Measurements from ENCODE around the gene GRIK4. TPM values are rescaled to one million over a fixed set of nuclear protein-coding genes. Genes with fewer than 3 reads are reported as not detected.

GRIK4 gene
- total RNA-seq, 2 donors from 2014 or later: not detected

- H3K27ac Mint-ChIP-seq: no peak overlapping the region
- no peak overlapping the region for H3K4me3 Mint-ChIP-seq
- peaks cover 4% of the 10 kb centered on the region for H3K4me1 Mint-ChIP-seq
- H3K9me3 Mint-ChIP-seq: no peaks in the 10 kb centered on the region
- peaks cover 25% of the 10 kb centered on the region for H3K27me3 Mint-ChIP-seq
- ATAC-seq (replicated peaks): no peak
- H3K36me3 Mint-ChIP-seq (ENCODE audit: low read depth): no peaks in the 10 kb centered on the region
Measured at GRCh38 chr11:120827198-120827597, 315.6 kb downstream of the GRIK4 start.

- Mint-ChIP-seq H3K9me3 (no peaks in the 10 kb centered on the region), H3K27ac (no peak overlapping the region), H3K36me3 (ENCODE audit: low read depth) (no peaks in the 10 kb centered on the region), H3K4me1 (peaks cover 4% of the 10 kb centered on the region), H3K4me3 (no peak overlapping the region), H3K27me3 (peaks cover 25% of the 10 kb centered on the region)
- ATAC-seq (replicated peaks): no peak
Measured at GRCh38 chr11:120827820-120828219, 316.3 kb downstream of the GRIK4 start.

- Mint-ChIP-seq H3K4me3 (no peak overlapping the region), H3K27ac (no peak overlapping the region), H3K9me3 (no peaks in the 10 kb centered on the region), H3K4me1 (peaks cover 4% of the 10 kb centered on the region), H3K36me3 (ENCODE audit: low read depth) (no peaks in the 10 kb centered on the region), H3K27me3 (peaks cover 29% of the 10 kb centered on the region)
- ATAC-seq (replicated peaks): no peak
Measured at GRCh38 chr11:120828847-120829246, 317.3 kb downstream of the GRIK4 start.

- Mint-ChIP-seq H3K4me1 (peaks cover 4% of the 10 kb centered on the region), H3K9me3 (no peaks in the 10 kb centered on the region), H3K27ac (no peak overlapping the region), H3K27me3 (peaks cover 28% of the 10 kb centered on the region), H3K36me3 (ENCODE audit: low read depth) (no peaks in the 10 kb centered on the region), H3K4me3 (no peak overlapping the region)
- ATAC-seq (replicated peaks): no peak
Measured at GRCh38 chr11:120830085-120830620, 318.6 kb downstream of the GRIK4 start.

GRCh38 chr11:120832481-120833238, 321.1 kb downstream of the GRIK4 start:
- H3K27ac Mint-ChIP-seq: no peak overlapping the region
- ATAC-seq (replicated peaks): no peak
- H3K36me3 Mint-ChIP-seq (ENCODE audit: low read depth): no peaks in the 10 kb centered on the region
- H3K27me3 Mint-ChIP-seq: peaks cover 32% of the 10 kb centered on the region
- H3K4me1 Mint-ChIP-seq: peaks cover 12% of the 10 kb centered on the region
- no peaks in the 10 kb centered on the region for H3K9me3 Mint-ChIP-seq
- no peak overlapping the region for H3K4me3 Mint-ChIP-seq

GRCh38 chr11:120834686-120835210, 323.2 kb downstream of the GRIK4 start:
- Mint-ChIP-seq H3K27me3 (peaks cover 22% of the 10 kb centered on the region), H3K27ac (no peak overlapping the region), H3K4me3 (no peak overlapping the region), H3K36me3 (ENCODE audit: low read depth) (no peaks in the 10 kb centered on the region), H3K9me3 (no peaks in the 10 kb centered on the region), H3K4me1 (peaks cover 8% of the 10 kb centered on the region)
- ATAC-seq (replicated peaks): no peak

GRCh38 chr11:120835601-120836228, 324.2 kb downstream of the GRIK4 start:
- peaks cover 8% of the 10 kb centered on the region for H3K4me1 Mint-ChIP-seq
- H3K36me3 Mint-ChIP-seq (ENCODE audit: low read depth): no peaks in the 10 kb centered on the region
- H3K9me3 Mint-ChIP-seq: no peaks in the 10 kb centered on the region
- H3K27me3 Mint-ChIP-seq: peaks cover 18% of the 10 kb centered on the region
- peak; percentile 93 for ATAC-seq (replicated peaks)
- H3K27ac Mint-ChIP-seq: peak overlapping the region; percentile 42
- no peak overlapping the region for H3K4me3 Mint-ChIP-seq

GRCh38 chr11:120837696-120838095, 326.1 kb downstream of the GRIK4 start:
- H3K36me3 Mint-ChIP-seq (ENCODE audit: low read depth): no peaks in the 10 kb centered on the region
- H3K9me3 Mint-ChIP-seq: no peaks in the 10 kb centered on the region
- H3K27ac Mint-ChIP-seq: no peak overlapping the region
- H3K27me3 Mint-ChIP-seq: peaks cover 20% of the 10 kb centered on the region
- ATAC-seq (replicated peaks): no peak
- H3K4me1 Mint-ChIP-seq: peaks cover 8% of the 10 kb centered on the region
- H3K4me3 Mint-ChIP-seq: no peak overlapping the region

GRCh38 chr11:120839201-120839600, 327.7 kb downstream of the GRIK4 start:
- Mint-ChIP-seq H3K27me3 (peaks cover 16% of the 10 kb centered on the region), H3K36me3 (ENCODE audit: low read depth) (no peaks in the 10 kb centered on the region), H3K9me3 (no peaks in the 10 kb centered on the region), H3K27ac (no peak overlapping the region), H3K4me3 (no peak overlapping the region), H3K4me1 (peaks cover 8% of the 10 kb centered on the region)
- ATAC-seq (replicated peaks): no peak

GRCh38 chr11:120839846-120840402, 328.4 kb downstream of the GRIK4 start:
- H3K27ac Mint-ChIP-seq: no peak overlapping the region
- H3K4me1 Mint-ChIP-seq: peaks cover 8% of the 10 kb centered on the region
- H3K9me3 Mint-ChIP-seq: no peaks in the 10 kb centered on the region
- no peaks in the 10 kb centered on the region for H3K36me3 Mint-ChIP-seq (ENCODE audit: low read depth)
- H3K4me3 Mint-ChIP-seq: no peak overlapping the region
- ATAC-seq (replicated peaks): no peak
- H3K27me3 Mint-ChIP-seq: peaks cover 16% of the 10 kb centered on the region

GRCh38 chr11:120840661-120841060, 329.1 kb downstream of the GRIK4 start:
- ATAC-seq (replicated peaks): no peak
- Mint-ChIP-seq H3K9me3 (no peaks in the 10 kb centered on the region), H3K27me3 (peaks cover 13% of the 10 kb centered on the region), H3K4me1 (peaks cover 4% of the 10 kb centered on the region), H3K27ac (no peak overlapping the region), H3K4me3 (no peak overlapping the region), H3K36me3 (ENCODE audit: low read depth) (no peaks in the 10 kb centered on the region)

GRCh38 chr11:120841074-120841473, 329.5 kb downstream of the GRIK4 start:
- no peak for ATAC-seq (replicated peaks)
- H3K27me3 Mint-ChIP-seq: peaks cover 13% of the 10 kb centered on the region

GRCh38 chr11:120842195-120842594, 330.6 kb downstream of the GRIK4 start:
- Mint-ChIP-seq H3K9me3 (no peaks in the 10 kb centered on the region), H3K36me3 (ENCODE audit: low read depth) (no peaks in the 10 kb centered on the region), H3K27me3 (peaks cover 18% of the 10 kb centered on the region), H3K27ac (no peak overlapping the region), H3K4me1 (no peaks in the 10 kb centered on the region), H3K4me3 (no peak overlapping the region)
- no peak for ATAC-seq (replicated peaks)

More at GRCh38 chr11:120841074-120841473, 329.5 kb downstream of the GRIK4 start:
- no peaks in the 10 kb centered on the region for H3K36me3 Mint-ChIP-seq (ENCODE audit: low read depth)
- no peaks in the 10 kb centered on the region for H3K9me3 Mint-ChIP-seq
- no peaks in the 10 kb centered on the region for H3K4me1 Mint-ChIP-seq
- H3K4me3 Mint-ChIP-seq: no peak overlapping the region
- no peak overlapping the region for H3K27ac Mint-ChIP-seq

- Mint-ChIP-seq H3K4me1 (no peaks in the 10 kb centered on the region), H3K27ac (no peak overlapping the region), H3K4me3 (no peak overlapping the region), H3K36me3 (ENCODE audit: low read depth) (no peaks in the 10 kb centered on the region), H3K27me3 (peaks cover 18% of the 10 kb centered on the region), H3K9me3 (no peaks in the 10 kb centered on the region)
- ATAC-seq (replicated peaks): no peak
Measured at GRCh38 chr11:120853435-120853834, 341.9 kb downstream of the GRIK4 start.

Measured in activated T-helper 17 cell treated with anti-CD3 and anti-CD28 coated beads, Interleukin-2, amount 50 U/mL, for 72 hours (primary cell).